NCI-H2107 treated with DMSO at 0.1 percent for 48 hours (cell line): ENCODE data around the gene GPR107.

Experiments
- DNase-seq: peaks from one replicate; lab custom pipeline; 2025; ENCODE audit not compliant: unreplicated experiment; lab: John Stamatoyannopoulos, UW

GPR107 gene

DNA sequence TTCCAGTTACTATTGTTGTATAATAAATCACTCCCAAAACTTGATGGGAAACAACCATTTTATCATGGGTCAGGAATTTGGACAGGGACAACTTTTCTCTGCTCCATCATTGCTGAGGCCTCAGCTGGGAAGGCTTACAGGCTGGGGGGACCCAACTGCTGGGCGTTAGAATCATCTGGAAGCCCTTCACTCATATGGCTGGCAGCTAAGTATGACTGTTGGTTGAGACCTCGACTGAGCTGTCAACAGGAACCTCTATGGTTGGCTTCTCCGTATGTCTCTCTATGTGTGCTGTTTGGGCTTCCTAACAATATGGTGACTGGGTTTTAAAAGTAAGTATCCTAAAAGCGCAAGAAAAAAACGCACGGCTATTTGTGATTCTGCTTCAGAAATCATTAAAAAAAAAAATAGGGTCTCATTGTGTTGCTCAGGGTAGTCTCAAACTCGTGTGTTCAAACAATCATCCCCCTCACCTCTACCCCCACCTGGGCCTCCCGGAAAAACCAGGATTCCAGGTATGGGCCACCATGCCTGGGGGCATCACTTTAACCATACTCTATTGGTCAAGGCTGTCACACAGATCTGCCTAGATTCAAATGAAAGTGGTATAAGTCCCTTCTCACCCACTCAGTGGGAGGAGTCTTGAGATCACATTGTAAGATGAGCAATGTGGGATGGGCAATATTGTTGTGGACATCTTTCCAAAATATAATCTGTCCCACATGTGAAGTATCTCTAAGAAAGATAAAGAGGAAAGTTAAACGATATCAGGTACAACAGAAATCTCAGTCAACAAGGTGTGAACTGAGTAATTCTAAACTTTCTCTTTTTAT is 26.0 kb upstream of the GPR107 start:
- DNase-seq, result no peak

DNA sequence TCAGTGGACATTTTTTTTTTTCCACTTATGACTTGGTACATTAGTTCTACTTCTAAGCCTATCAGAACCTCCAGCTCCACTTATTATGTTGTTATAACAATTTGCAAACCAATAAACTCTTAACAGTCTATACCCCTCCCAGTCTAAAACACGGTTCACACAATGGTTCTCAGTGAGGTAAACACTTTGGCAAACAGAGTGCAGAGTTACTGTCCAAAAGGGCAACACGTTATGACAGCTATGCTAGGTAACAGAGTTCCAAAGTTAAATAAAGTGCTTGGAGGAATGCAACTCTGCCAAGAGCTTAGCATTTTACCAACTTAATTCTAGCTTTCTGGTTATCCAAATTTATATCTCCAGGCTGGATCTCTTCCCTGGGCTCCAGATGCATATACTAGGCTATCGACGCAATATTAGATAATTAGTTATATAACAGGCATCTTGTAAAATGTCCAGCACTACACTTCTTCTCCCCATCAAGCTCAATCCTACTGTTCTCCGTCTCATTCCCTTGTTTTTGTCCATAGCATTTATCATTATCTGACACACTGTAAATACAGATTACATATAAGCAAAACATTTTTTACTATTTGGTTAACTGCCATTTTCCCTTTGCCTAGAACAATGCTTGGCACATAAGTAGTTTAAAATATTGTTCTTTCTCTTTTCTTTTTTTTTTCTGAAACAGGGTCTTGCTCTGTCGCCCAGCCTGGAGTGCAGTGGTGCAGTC is 25.0 kb upstream of the GPR107 start:
- DNase-seq, result no peak

DNA sequence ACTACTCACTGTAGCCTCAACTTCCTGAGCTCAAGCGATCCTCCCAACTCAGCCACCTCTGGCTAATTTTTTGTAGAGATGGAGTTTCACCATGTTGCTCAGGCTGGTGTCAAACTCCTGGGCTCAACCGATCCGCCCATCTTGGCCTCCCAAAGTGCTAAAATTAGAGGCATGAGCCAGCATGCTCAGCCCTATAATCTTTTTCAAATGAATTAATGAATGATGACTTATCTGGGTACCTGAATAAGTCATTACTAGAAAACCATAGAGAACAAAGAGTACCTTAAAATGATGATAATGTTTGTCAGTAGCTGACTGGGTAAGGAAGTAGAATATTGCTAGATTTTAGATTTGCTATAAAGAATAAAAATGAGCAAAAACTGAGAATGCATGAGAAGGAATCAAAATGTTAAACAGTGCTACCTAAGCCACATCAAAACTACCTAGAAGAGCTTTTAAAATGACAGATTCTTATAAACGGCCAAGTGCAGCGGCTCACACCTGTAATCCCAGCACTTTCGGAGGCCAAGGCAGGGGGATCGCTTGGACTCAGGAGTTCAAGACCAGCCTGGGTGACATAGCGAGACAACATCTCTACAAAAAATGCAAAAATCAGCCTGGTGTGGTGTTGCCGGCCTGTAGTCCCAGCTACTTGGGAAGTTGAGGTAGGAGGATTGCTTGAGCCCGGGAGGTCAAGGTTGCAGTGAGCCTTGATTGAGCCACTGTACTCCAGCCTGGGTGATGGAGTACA is 24.3 kb upstream of the GPR107 start:
- DNase-seq, result no peak

- no peak for DNase-seq
These were observed 23.0 kb upstream of the GPR107 start for GRCh38 chr9:130030651-130031127.

DNA sequence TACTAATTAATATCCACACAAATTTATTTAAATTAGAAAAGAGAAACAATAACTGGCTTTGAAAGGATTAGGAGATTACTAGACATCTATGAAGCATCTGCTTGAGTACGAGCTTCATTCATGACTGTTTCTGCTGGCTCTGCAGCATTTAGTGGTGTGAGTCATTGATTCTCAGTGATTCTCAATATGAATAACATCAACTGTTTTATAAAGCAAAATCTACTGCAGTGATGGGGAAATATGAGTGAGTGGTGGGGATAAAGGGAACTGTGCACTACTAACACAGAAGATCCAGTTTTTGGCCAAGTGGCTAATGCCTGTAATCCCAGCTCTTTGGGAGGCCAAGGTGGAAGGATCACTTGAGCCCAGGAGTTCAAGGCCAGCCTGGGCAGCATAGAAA is 19.1 kb upstream of the GPR107 start:
- DNase-seq, result no peak

GRCh38 chr9:130036099-130036498 is 17.6 kb upstream of the GPR107 start:
- no peak for DNase-seq

GRCh38 chr9:130039528-130040147 is 14.1 kb upstream of the GPR107 start:
- DNase-seq, result no peak

DNA sequence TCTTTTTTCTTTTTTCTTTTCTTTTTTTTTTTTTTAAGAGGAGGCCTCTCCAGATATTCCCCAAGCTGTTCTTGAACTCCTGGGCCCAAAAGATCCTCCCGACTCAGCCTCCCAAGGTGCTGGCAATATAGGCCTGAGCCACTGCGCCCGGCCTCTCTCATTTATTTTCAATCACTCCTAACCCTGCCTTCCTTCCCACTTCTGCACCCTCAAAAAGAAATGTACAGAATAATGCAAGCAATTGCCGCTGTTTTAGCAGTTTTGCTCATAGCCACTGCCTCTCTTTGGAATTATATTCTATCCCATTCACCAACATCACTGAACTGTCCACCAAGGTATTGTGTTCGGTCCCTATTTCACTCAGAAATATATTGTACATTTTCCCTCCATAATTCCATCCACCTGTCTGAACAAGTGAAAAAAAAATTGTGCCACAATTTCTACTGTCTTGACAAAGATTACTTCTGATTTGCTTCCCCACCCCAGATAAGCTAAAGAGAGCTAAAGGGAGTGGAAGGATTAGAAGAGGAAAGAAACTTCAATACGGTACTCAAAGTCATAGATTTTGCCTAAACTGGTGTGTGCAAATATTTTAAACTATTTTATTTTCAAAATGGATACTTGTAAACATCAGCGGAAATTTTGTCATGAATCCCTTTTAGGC is 12.6 kb upstream of the GPR107 start:
- no peak for DNase-seq

DNA sequence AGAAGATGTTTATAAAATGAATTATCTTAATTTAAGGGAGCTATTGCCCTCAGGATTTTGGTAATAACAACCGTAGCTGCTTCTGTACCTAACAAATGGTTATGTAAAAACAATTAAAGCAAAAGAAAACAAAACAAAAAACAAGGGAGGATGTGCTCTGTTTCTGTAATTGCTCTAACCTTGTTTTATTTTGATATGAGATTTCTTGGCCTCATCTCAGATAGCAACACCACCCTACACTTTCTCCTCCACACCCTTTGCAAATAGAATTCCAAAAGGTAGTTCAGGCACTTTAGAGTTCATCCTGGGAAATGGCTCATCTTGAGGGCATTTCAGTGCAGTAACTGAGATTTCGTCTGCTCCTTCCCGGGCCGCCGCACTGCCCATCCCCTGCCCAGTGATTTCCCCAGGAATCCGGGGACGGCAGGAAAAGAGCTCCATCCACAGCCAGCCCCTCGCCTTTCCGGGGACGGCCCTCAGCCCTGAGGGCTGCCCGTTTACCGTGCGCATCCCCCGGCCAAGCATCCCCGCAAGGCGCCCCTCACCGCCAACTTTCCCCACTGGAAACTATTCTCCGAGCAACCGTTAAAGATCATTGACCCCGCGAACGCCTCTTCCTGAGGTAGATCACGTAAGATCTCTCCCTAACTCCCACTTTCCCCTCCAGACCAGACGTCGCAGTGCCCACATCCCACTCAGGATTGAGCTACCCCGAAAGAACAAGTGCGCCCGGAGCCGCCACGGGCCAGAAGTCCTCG is 11.9 kb upstream of the GPR107 start:
- no peak for DNase-seq

DNA sequence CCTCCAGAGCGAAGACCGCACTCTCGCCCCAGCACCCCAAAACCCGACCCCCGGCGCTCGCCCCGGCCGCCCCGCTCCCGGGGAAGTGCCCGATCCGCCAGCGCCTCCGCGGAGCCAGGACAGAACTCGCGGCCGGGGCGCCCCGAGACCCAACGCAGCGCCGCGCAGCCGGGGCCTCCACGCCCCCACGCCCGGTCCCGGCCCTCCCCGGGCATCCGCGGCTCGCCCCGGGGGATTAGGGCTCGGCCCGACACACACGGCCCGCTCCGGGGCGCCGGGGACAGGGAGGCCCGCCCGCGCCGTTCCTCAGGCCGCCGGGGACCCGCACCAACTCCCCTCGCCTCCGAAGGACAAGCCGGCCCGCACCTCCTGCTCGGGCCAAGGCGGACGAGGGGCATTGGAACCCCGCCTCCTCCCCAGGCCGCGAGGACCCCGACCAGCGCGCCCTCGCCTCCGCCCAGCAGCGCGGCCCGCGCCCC is 11.3 kb upstream of the GPR107 start:
- DNase-seq, result no peak

GRCh38 chr9:130042885-130043653 is 10.6 kb upstream of the GPR107 start, which contains the start of gene FNBP1:
TSS of gene FNBP1 (minus strand) at chr9:130043189. CDS start at chr9:130042975, 214 bp downstream.
- DNase-seq, result peak; percentile 76

- no peak for DNase-seq
These were observed 9.8 kb upstream of the GPR107 start for GRCh38 chr9:130043654-130044623.

GRCh38 chr9:130045725-130046450 is 7.8 kb upstream of the GPR107 start:
- DNase-seq, result no peak

DNA sequence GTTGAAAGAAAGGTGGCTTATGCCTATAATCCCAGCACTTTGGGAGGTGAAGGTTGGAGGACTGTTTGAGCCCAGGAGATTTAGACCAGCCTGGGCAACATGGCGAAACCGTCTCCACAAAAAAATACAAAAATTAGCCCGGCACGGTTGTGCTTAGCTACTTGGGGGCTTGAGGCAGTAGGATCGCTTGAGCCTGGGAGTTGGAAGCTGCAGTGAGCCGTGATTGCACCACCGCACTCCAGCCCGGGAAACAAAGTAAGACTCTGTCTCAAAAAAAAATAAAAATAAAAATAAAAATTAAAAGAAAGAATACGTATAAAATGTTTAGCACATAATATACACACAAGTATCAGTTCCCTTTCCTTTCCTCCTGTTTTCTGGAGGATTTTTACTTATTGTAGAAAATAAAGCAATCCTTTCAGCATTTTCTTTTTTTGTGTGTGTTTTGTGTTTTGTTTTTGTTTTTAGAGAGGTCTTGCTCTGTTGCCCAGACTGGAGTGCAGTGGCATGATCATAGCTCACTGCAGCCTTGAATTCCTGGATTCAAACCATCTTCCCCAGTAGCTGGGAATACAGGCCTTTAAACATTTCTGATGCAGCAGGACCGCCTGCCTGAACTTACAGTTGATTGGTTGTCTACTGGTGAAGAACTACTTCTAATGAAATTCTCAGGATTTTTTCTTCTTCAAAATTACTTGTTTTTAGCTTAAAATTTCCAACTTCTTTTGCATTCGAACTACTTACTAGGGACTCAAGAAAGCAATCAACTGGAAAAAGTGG is 4.1 kb upstream of the GPR107 start:
- DNase-seq, result no peak

DNA sequence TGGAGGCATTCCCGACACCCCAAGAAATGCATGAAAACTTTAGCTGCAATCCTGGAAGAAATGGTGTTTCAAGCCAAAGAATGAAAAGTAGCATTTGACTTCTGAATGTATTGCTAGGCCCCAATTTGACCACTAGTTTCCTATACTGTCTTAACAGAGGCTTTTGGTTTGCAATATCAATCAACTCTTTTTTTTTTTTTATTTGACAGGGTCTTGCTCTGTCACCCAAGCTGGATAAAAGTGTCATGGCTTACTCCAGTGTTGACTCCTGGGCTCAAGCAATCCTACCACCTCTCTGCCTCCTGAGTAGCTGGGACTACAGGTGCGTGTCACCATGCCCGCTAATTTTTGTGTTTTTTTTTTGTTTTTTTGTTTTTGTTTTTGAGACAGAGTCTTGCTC is 3.2 kb upstream of the GPR107 start:
- no peak for DNase-seq

DNA sequence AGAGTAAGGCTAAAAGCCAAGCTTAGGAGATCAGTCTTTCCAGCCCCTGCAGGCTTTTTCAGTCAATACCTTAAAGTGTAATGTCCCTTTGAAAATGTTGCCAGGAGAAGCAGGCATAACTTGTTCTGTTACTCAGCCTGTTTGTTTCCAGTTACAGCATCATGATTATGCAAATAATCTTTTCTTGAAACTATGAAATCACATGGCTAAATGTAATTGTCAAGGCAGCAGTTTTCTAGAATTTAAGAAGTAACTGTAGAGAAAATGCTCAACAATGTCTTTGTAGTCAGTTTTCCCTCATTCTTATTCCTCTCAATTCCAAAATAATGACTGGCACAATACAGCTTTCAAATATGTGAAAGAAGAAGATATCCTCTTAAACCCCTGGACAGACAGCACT is 1.9 kb upstream of the GPR107 start:
- no peak for DNase-seq
